UCSD-AML1 (cell line): ENCODE measurements around the gene TRMT44.

Experiments used
- DNase-seq: peaks from one replicate; lab custom pipeline; 2025; ENCODE audit not compliant: unreplicated experiment; lab: John Stamatoyannopoulos, UW

Gene TRMT44, protein sequence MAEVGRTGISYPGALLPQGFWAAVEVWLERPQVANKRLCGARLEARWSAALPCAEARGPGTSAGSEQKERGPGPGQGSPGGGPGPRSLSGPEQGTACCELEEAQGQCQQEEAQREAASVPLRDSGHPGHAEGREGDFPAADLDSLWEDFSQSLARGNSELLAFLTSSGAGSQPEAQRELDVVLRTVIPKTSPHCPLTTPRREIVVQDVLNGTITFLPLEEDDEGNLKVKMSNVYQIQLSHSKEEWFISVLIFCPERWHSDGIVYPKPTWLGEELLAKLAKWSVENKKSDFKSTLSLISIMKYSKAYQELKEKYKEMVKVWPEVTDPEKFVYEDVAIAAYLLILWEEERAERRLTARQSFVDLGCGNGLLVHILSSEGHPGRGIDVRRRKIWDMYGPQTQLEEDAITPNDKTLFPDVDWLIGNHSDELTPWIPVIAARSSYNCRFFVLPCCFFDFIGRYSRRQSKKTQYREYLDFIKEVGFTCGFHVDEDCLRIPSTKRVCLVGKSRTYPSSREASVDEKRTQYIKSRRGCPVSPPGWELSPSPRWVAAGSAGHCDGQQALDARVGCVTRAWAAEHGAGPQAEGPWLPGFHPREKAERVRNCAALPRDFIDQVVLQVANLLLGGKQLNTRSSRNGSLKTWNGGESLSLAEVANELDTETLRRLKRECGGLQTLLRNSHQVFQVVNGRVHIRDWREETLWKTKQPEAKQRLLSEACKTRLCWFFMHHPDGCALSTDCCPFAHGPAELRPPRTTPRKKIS

DNA sequence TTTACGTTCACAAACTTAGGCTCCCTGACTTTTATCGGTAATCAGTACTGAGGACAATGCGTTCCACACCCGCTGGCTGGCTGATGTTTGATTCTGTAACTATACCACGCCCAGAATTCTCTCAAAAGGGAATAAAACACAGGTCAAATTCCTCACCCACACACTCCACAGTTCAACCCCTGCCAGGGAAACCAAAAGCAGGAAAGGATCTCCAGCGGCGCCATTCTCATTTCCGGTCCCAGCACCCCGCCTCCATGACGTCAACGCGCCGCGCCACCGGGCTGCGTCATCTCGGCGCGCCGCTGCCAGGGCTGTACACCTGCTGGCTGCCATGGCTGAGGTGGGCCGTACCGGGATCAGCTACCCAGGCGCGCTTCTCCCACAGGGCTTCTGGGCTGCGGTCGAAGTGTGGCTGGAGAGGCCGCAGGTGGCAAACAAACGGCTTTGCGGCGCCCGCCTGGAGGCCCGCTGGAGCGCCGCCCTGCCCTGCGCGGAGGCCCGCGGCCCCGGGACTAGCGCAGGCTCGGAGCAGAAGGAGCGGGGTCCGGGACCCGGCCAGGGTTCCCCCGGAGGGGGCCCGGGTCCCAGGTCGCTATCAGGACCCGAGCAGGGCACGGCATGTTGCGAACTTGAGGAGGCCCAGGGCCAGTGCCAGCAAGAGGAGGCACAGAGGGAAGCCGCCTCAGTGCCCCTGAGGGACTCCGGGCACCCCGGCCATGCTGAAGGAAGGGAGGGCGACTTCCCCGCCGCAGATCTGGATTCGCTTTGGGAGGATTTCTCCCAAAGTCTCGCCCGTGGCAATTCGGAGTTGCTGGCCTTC, at the start of gene TRMT44, which contains the start of gene ACOX3:
TRMT44 (plus strand) TSS at position 286 of the 820 bp plus-strand sequence; CDS start at position 332, 46 bp downstream.
ACOX3 (minus strand) TSS at position 232 of the 820 bp plus-strand sequence. CDS start 24,202 bp downstream, outside the sequence.
- peak; percentile 94 for DNase-seq

DNA sequence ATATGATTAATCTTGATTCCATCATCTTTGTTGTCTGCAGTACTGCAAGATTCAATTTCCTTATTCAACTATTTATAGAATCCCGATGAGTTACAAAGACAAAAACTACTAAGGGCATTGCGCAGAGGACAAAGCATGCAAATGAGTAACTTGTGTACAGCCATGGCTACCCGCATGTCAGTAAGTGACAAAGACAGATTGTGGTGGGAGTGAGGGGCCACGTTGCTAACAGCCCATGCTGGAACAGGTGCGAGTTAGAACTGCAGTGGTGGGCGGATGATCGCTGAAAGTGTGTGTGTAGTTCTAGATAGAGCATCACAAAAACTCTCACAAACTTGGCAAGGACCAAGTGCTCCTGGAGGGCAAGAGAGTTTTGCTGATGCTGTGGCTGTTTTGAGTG, 49.5 kb upstream of the TRMT44 start:
- DNase-seq: no peak

DNA sequence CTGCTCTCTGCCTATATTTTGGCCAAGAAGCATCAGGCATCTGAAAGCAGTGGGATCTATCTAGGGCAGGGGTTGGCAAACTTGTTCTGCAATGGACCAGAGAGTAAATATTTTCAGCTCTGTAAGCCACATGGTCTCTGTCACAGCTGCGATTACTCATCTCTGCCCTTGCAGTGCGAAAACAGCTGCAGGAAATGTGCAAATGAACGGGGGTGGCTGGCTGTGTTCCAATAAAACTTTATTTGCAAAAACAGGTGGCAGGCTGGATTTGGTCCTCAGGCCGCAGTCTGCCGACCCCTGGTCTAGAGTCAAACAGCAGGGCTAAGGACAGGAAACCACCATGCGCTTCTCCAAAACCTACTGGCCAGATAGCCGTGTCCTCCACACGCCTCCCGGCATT, 48.6 kb upstream of the TRMT44 start:
- no peak for DNase-seq

DNA sequence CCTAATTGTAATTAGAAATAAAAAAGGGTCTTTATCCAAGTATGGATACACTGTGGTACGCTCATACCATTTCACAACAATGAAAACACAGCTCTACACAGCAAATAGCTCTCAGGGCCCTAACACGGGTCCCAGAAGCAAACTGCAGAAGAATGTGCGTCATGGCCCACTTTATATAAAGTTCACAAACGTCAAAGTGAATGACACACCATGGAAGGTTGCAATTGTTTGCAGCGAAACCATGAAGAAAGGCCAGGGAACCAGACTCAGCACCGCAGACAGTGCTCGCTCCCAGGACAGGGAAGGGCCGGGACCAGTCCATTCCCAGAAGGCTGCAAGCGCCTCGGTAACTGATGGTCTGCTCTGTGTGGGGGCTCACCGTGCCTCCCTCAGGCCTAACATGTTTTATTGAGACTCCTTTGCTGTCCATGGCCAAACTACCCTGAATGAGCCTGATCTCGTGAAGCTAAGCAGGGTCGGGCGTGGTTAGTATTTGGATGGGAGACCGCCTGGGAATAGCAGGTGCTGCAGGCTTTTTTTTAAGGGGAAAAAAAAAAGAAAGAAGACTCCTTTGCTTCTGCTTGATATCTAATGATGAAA, 47.9 kb upstream of the TRMT44 start:
- DNase-seq: no peak

DNA sequence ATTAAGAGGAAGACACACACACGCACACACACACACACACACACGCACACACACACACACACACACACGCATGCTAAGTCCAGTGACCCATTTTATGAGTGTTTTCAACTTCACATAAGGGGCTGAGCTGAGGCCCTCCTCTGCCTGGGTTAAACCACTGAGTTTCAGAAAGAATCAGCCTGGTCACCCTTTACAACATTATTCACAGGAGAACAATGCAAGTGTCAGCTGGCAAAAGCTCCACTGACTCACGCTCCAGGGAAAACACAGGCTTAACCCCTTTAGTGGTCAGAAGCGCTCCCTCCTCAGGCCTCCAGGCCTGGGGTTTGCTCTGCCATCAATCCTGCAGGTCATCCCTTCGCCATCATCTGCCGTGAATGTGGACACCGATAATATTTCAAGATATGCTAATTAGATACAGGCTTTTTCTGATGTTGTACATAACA, 47.0 kb upstream of the TRMT44 start:
- no peak for DNase-seq

DNA sequence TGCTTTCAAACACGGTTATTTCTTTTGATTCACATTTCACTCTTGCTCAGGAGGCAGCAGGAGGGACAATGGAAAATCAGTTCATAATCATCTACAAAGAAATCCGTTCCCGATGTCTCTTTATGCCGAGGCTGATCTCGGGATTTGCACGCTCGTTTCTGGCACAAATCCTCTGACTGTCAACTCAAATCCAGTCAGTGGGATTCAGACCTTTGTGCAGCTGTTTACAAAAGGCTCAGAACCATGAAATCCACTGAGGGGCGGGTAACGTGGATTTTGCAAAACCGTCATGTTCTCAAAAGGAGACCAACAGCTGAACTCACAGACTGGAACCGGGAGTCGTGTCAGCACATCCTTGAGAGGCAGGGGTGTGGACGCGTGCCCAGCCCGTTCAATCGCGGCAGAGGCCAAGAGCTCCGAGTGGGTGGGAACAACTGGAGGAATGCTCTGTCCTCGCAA, 46.5 kb upstream of the TRMT44 start:
- no peak for DNase-seq

DNA sequence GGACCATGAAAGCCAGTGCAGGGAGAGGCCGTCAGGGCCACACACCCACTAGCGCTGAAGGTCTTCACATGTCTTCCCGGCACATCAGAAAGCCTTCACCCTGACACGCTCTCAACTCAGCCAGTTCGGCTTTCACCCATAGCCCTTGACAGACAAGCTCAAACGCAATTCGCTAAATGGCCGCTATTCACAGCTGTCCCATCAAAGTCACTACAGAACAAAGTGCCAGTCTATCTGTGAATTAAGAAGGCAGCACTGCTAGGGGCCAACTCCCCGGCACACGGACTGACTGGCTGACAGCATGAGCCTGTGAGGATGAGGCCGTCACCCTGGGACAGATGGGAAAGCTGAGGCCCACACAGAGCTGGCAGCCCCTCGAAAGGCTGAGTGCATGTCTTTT, 45.8 kb upstream of the TRMT44 start:
- DNase-seq: no peak

DNA sequence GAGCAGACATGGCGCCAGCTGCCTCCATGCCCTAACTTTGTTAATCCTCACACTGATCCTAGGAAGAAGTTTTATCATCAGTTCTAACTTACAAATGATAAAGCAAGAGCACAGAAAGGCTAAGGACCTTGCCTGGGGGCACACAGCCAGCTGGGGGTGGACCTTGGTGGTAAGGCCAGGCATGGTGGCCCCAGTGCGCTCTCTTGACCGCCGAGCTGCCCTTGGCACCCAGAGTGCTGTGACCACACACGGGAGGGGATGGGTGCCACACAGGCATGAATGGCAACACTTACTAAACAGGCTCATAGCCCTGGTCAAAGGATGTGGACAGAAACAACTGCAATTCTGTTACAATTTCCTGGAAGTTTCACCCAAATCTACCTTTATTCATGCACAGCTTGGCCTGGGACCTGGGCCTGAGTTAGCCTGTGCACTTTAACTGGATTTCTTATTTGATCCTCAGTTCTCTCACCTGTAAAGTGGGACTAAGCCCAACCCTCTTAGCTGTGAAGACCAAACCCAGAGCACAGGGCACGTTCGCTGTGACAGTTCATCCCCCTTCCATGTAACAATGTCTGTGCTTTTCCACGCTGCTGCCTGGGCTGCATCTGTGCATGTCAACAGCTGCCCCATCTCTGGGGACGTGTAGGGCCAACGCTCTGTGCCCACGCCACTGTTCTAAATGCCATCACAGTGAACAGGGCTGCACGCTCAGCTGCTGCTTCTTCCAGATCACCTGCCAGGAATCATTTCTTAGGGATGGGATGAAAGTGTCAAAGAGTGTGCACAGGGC, 44.9 kb upstream of the TRMT44 start:
- no peak for DNase-seq

DNA sequence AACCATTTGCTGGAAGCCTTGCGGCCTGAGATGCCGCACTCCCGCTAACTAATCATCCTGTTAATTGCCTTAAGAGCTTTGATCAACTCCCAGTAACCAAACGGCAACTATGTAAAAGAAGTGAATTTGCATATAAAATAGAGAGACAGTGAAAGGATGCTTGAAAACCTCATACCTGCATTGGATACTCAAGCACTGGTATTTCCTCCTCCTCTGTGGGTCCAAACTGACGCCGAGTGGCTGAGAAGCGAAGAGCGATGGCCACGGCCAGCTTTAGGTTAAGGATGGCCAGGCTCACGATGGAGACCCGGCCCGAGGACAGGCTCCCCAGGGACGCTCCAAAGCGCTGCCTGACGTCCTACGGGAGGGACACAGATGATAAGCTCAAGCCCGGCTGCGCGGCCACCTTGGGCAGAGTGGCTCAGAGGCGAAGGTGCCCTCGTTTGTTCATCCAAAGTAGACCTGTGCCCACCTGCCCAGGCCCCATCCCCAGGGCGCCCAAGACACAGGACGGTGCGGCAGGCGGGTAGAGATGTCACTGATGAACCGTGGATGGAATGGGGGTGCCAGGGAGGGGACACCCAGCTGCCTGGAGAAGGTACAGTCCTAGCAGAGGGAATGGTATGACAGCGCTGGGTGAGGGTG, 43.7 kb upstream of the TRMT44 start:
- DNase-seq: no peak

DNA sequence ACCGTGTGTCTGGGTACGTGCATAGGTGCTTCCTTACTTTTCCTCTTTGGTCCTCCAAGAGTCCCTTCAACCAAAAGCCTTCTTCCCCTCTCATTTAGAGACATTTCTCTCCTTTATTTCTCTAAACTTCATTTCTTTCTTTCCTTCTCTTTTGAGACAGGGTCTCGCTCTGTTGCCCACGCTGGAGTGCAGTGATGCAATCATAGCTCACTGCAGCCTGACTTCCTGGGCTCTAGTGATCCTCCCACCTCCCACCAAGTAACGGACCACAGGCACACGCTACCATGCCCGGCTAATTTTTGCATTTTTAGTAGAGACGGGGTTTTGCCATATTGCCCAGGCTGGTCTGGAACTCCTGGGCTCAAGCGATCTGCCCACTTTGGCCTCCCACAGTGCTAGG, 42.2 kb upstream of the TRMT44 start:
- no peak for DNase-seq

DNA sequence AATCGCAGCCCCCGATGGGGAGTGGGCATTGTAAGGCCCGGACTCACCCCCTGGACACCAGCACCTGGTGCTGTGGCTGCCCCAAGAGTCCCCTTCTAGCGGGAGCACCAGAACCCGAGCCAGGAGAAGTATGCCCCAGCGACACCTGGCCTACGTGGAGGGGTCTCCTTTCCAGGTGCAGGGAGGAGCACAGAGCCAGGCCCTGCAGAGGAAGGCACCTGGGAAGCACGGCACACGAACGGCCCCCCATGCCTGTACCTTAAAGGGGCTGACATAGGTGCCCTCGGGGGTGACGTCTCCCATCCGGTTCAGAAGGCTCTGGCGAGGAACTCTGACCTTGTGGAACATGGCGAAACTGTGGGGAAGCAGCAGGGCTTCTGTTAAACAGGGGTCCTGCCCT, 41.3 kb upstream of the TRMT44 start:
- DNase-seq: no peak

DNA sequence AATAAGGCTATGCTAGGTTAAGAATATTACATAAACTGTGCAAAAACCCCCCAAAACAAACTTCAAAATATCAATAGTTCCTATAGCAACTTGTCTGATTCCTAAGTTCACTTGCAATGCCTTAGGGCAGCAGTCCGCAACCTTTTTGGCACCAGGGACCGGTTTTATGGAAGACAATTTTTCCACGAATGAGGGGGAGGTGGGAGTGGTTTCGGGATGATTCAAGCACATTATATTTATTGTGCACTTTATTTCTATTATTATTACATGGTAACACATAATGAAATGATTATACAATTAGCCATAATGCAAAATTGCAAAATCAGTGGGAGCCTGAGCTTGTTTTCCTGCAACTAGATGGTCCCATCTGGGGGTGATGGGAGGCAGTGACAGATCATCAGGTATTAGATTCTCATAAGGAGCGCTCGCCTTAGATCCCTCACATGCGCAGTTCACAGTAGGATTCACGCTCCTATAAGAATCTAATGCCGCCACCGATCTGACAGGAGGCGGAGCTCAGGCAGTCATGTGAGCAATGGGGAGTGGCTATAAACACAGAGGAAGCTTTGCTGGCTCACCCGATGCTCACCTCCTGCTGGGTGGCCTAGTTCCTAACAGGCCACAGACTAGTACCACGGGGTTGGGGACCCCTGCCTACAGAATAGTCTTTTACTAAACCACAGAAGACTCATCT, 39.8 kb upstream of the TRMT44 start:
- no peak for DNase-seq

DNA sequence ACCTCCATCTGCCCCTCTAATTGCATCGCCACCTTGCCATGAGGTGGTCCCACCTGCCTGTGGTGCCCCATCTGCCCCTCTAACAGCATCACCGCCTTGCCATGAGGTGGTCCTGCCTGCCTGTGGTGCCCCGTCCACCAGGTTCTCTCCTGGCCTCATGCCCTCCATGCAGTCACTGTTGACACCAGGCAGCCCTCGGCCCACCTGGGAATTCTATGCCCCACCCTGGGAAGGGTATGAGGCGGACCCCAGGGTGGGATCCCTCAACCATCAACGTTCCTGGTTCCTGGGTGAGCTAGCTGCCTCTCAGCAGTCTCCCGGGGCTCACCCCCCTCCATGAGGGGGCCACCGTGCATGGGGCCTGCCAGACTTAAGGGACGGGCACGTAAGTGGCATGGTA, 38.9 kb upstream of the TRMT44 start:
- no peak for DNase-seq

DNA sequence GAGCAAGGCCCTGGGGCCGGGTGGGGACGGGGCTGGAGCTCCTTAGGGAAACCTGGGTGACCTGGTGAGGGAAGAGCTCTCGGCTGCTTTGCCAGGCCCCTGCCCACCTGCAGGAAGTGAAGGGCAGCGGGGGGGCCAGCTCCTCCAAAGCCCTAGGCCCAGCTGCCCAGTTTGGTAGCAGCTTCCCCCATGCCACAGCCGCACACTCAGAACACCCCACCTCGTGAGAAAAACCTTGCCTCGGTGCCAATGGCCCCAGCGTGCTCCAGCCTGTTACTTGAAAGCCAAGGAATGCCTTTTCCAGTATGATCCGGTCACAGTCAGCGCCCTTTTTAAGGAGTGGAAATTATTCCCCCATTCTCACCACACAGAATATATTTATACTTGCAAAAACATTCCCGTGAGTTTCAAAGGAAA, 38.4 kb upstream of the TRMT44 start:
- no peak for DNase-seq

DNA sequence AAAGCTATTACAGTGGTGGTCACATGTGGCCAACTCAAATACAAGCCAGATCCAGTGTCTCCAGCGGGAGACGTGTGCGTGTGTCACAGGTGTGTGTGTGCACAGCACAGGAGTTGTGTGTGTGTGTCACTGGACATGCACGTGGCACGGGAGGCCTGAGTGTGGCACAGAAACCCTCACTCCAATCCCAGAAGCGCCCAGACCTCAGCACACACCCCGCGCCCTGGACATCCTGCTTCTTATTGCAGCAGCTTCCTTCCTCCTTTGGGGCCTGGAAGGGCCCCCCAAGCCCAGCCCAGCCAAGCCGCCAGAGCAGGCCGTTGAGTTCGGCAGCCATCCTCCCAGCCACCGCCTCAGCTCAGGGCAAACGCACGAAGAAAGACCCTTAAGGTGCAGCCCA, 37.9 kb upstream of the TRMT44 start:
- DNase-seq: peak; percentile 76

DNA sequence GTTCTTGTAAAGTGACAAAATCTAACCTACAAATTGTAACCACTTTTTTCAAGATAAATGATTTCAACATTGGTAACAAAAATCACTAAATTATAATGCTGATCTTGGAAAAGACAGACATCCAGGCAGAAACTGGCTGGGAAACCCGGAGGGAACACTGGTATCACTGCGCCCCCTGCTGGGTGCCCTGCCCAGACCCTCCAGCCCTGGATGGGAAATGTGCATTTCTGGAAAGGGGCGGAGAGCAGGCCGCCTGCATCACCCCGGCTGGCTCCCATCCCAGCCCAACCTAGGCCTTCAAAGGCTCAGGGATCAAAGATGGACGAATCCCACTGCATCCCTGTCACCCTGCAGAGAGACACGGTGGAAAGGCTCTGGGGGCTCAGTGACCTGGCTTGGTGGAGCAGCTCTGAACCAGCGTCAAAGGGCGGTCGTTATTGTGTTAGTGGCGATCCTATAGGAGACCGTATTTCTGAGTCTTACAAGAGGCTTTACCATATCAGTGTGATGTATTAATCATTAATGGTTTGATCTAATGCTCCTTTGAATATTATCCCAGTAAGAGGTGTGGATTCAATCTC, 37.3 kb upstream of the TRMT44 start:
- peak; percentile 82 for DNase-seq

DNA sequence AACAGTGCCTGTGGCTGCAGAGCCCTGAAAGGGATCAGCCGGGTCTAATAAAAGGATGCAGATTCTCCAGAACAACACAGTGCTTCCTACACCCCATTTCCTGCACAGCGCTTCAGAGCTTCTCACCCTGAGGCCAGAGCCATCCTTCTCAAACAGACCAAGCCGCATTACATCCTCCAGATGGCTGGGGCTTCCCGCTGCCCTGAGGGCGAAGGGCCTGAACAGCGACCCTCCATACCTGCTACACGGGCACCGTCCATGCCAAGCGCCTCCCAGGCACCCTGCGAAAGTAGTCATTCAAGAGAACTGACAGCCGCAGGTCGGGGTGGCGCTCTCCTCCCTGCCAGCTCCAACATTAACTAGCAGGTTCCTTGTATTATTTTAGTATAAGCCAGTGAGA, 36.6 kb upstream of the TRMT44 start:
- DNase-seq: peak; percentile 50

DNA sequence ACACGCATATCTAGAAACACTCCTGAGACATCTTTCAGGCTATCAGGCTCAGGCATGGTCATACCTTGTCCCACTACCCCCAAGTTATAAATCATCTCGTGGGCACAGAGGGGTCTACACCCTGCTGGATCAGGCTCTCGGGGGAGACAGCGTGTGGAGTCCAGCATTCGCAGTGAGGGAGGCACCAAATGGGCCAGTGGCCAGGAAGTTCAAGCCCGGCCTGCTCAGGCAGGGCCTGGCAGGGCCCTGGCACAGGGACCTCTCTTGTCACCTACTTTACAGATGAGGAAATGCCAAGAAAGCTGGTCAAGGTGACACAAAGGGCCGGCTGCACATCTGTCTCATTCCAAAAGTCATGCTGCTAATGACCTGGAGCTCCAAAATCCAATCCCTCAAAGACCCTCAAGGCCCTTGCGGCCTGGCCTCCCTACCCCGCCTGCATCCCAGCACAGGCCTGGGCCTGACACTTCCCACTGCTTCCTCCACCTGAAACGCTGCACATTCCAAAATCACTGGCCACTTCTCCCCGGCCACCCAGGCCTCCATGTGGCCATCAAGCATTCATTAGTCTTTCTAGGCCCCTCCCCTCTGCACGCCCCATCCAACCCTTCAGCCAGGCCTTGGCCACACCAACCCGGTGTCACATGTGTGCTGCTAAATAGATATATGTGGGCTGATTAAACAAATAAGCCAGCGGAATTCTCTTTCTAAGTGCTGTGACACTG, 35.6 kb upstream of the TRMT44 start:
- no peak for DNase-seq
